Large intestine (tissue), 3 donors: Measurements from ENCODE around the gene PACSIN2. TPM values are rescaled to one million over a fixed set of nuclear protein-coding genes. Genes with fewer than 3 reads are reported as not detected.
"Not testable (repeated sequence)": the region's sequence is repeated elsewhere in the genome, so short reads cannot be mapped to it uniquely, and the experiment has no call there.

Experiments used
- DNase-seq, 2 donors: peaks; one replicate each; pipeline versions ENCODE4 v3.0.0 to v3.0.0-alpha.2; 2013
- H3K27ac ChIP-seq: one replicate; pipeline ENCODE4 v1.5.1; 2013; ENCODE audit warnings: low read length
- H3K27me3 ChIP-seq: 2 replicates; pipeline ENCODE4 v1.6.1; 2013; ENCODE audit warnings: low read length; ENCODE audit not compliant: control insufficient read depth, insufficient read depth
- H3K36me3 ChIP-seq: 2 replicates; pipeline ENCODE4 v1.6.1; 2013; ENCODE audit warnings: low read length; ENCODE audit not compliant: control insufficient read depth, insufficient read depth
- H3K4me1 ChIP-seq: one replicate; pipeline ENCODE4 v1.6.1; 2013; ENCODE audit warnings: low read length; ENCODE audit not compliant: control insufficient read depth, insufficient read depth
- H3K4me3 ChIP-seq: one replicate; pipeline ENCODE4 v1.5.1; 2013; ENCODE audit warnings: low read length
- H3K9me3 ChIP-seq: one replicate; pipeline ENCODE4 v1.6.1; 2013; ENCODE audit warnings: mild to moderate bottlenecking, low read depth, low read length, moderate library complexity; ENCODE audit not compliant: control insufficient read depth
- WGBS: methylation state at CpG from one replicate; pipeline ENCODE4 v1.1.5; 2013; ENCODE audit warnings: low lambda C conversion rate; ENCODE audit not compliant: insufficient coverage; 5-methylcytosine and 5-hydroxymethylcytosine counted together
- polyA plus RNA-seq: library from polyadenylated mRNA; unstranded; fragments of 120-200 nt; gene quantifications from one replicate; pipeline ENCODE4 v1.2.1, GENCODE V29; 2013

The PACSIN2 gene
- polyA plus RNA-seq, 1 donor = 51.5 TPM

GRCh38 chr22:43004362-43005035 is 10.4 kb downstream of the PACSIN2 start:
- peak overlapping the region; percentile 89 for H3K27ac ChIP-seq
- no CpG with 5 or more reads among the region's 13 CpGs for WGBS
- DNase-seq = peak; percentile 75 to 85
- no peaks in the 10 kb centered on the region for H3K36me3 ChIP-seq
- no peaks in the 10 kb centered on the region for H3K9me3 ChIP-seq
- peaks cover 64% of the 10 kb centered on the region for H3K4me1 ChIP-seq
- H3K4me3 ChIP-seq = no peak overlapping the region
- no peaks in the 10 kb centered on the region for H3K27me3 ChIP-seq

- Histone ChIP-seq H3K36me3 (no peaks in the 10 kb centered on the region), H3K4me3 (no peak overlapping the region), H3K9me3 (peaks cover 7% of the 10 kb centered on the region), H3K4me1 (peaks cover 52% of the 10 kb centered on the region), H3K27ac (peak overlapping the region; percentile 34), H3K27me3 (no peaks in the 10 kb centered on the region)
- no peak for DNase-seq
- WGBS = 0% methylated on average over 1 of the region's 5 CpGs
Measured at GRCh38 chr22:43002202-43002586, 12.8 kb downstream of the PACSIN2 start.

- no CpG with 5 or more reads among the region's 3 CpGs for WGBS
- no peak overlapping the region for H3K27ac ChIP-seq
Measured at GRCh38 chr22:43001271-43002201, 13.4 kb downstream of the PACSIN2 start.

GRCh38 chr22:43000441-43001175 is 14.3 kb downstream of the PACSIN2 start:
- H3K36me3 ChIP-seq = no peaks in the 10 kb centered on the region
- no peaks in the 10 kb centered on the region for H3K27me3 ChIP-seq
- peaks cover 55% of the 10 kb centered on the region for H3K4me1 ChIP-seq
- 60% methylated on average over 1 of the region's 8 CpGs for WGBS
- no peak overlapping the region for H3K27ac ChIP-seq
- peaks cover 7% of the 10 kb centered on the region for H3K9me3 ChIP-seq
- no peak for DNase-seq
- H3K4me3 ChIP-seq = no peak overlapping the region

More at GRCh38 chr22:43001271-43002201, 13.4 kb downstream of the PACSIN2 start:
- Histone ChIP-seq H3K36me3 (no peaks in the 10 kb centered on the region), H3K9me3 (peaks cover 7% of the 10 kb centered on the region), H3K27me3 (no peaks in the 10 kb centered on the region), H3K4me3 (no peak overlapping the region), H3K4me1 (peaks cover 51% of the 10 kb centered on the region)
- DNase-seq = peak in 1 of 2 donors; percentile 39

GRCh38 chr22:42997582-42998090 is 17.3 kb downstream of the PACSIN2 start:
- H3K4me3 ChIP-seq = no peak overlapping the region
- H3K27ac ChIP-seq = no peak overlapping the region
- no peaks in the 10 kb centered on the region for H3K27me3 ChIP-seq
- no CpG with 5 or more reads among the region's 6 CpGs for WGBS
- peaks cover 7% of the 10 kb centered on the region for H3K9me3 ChIP-seq
- H3K4me1 ChIP-seq = peaks cover 52% of the 10 kb centered on the region
- DNase-seq = no peak
- H3K36me3 ChIP-seq = no peaks in the 10 kb centered on the region

GRCh38 chr22:42996646-42997365 is 18.1 kb downstream of the PACSIN2 start:
- WGBS = 83% methylated on average over 1 of the region's 10 CpGs
- peak overlapping the region; percentile 40 for H3K27ac ChIP-seq
- H3K36me3 ChIP-seq = peaks cover 2% of the 10 kb centered on the region
- H3K27me3 ChIP-seq = no peaks in the 10 kb centered on the region
- H3K4me3 ChIP-seq = no peak overlapping the region
- no peak for DNase-seq
- H3K9me3 ChIP-seq = peaks cover 7% of the 10 kb centered on the region
- peaks cover 45% of the 10 kb centered on the region for H3K4me1 ChIP-seq

GRCh38 chr22:42995654-42996053 is 19.3 kb downstream of the PACSIN2 start:
- H3K36me3 ChIP-seq, H3K27me3 ChIP-seq, H3K9me3 ChIP-seq, DNase-seq, H3K4me3 ChIP-seq: not testable (repeated sequence)
- peaks cover 45% of the 10 kb centered on the region for H3K4me1 ChIP-seq
- WGBS = no CpG with 5 or more reads among the region's 7 CpGs
- H3K27ac ChIP-seq = peak overlapping the region; percentile 94

- peaks cover 46% of the 10 kb centered on the region for H3K4me1 ChIP-seq
- H3K36me3 ChIP-seq = peaks cover 2% of the 10 kb centered on the region
- H3K9me3 ChIP-seq = peaks cover 7% of the 10 kb centered on the region
- H3K27me3 ChIP-seq = no peaks in the 10 kb centered on the region
- peak overlapping the region; percentile 94 for H3K27ac ChIP-seq
- DNase-seq = peak; percentile 83 to 95
- peak overlapping the region; percentile 26 for H3K4me3 ChIP-seq
- WGBS = no CpG with 5 or more reads among the region's 9 CpGs
Measured at GRCh38 chr22:42994917-42995562, 19.9 kb downstream of the PACSIN2 start.

GRCh38 chr22:42994276-42994916 is 20.6 kb downstream of the PACSIN2 start:
- Histone ChIP-seq H3K9me3 (peaks cover 7% of the 10 kb centered on the region), H3K27me3 (no peaks in the 10 kb centered on the region), H3K36me3 (peaks cover 2% of the 10 kb centered on the region), H3K27ac (peak overlapping the region; percentile 94), H3K4me3 (peak overlapping the region; percentile 26), H3K4me1 (peaks cover 46% of the 10 kb centered on the region)
- WGBS = no CpG with 5 or more reads among the region's 12 CpGs
- DNase-seq = peak in 1 of 2 donors; percentile 36
